Liver (tissue), 9 donors: Measurements from ENCODE around the gene ACOXL. TPM values are rescaled to one million over a fixed set of nuclear protein-coding genes. Genes with fewer than 3 reads are reported as not detected.

Experiments used
- DNase-seq: peaks from one replicate; pipeline ENCODE4 v3.0.0-alpha.2; 2017; ENCODE audit warnings: low spot score
- H3K27ac ChIP-seq, 2 donors: one replicate each; pipeline ENCODE4 v1.7.0; 2013; ENCODE audit warnings: inconsistent platforms in 2 of 2, low read length in 2 of 2, control low read depth in 1 of 2, low read depth in 1 of 2, mild to moderate bottlenecking in 1 of 2
- H3K27me3 ChIP-seq, 4 donors: one replicate each; pipeline versions ENCODE4 v1.6.1 to v1.7.0; 2013; ENCODE audit warnings: low read length in 3 of 4, inconsistent platforms in 1 of 4, mild to moderate bottlenecking in 1 of 4, moderate library complexity in 1 of 4; ENCODE audit not compliant: control insufficient read depth in 4 of 4, insufficient read depth in 4 of 4
- H3K36me3 ChIP-seq, 4 donors: one replicate each; pipeline versions ENCODE4 v1.6.1 to v1.7.0; 2013; ENCODE audit warnings: low read length in 3 of 4, mild to moderate bottlenecking in 3 of 4, low read depth in 1 of 4, moderate library complexity in 1 of 4; ENCODE audit not compliant: control insufficient read depth in 4 of 4, insufficient read depth in 3 of 4
- H3K4me1 ChIP-seq, 4 donors: one replicate each; pipeline versions ENCODE4 v1.6.1 to v1.7.0; 2013; ENCODE audit warnings: low read length in 3 of 4, mild to moderate bottlenecking in 3 of 4, moderate library complexity in 1 of 4; ENCODE audit not compliant: control insufficient read depth in 4 of 4, insufficient read depth in 4 of 4
- H3K4me3 ChIP-seq, 3 donors: one replicate each; pipeline versions ENCODE4 v1.6.1 to v1.7.0; 2013; ENCODE audit warnings: low read length in 3 of 3, control low read depth in 1 of 3, low read depth in 1 of 3, mild to moderate bottlenecking in 1 of 3
- H3K9ac ChIP-seq, 2 donors: one replicate each; pipeline ENCODE4 v1.7.0; 2013; ENCODE audit warnings: low read length in 2 of 2, mild to moderate bottlenecking in 2 of 2, moderate library complexity in 2 of 2, control low read depth in 1 of 2, low read depth in 1 of 2
- H3K9me3 ChIP-seq, 4 donors: one replicate each; pipeline versions ENCODE4 v1.6.1 to v1.7.0; 2013; ENCODE audit warnings: low read length in 3 of 4; ENCODE audit not compliant: control insufficient read depth in 4 of 4
- ATF3 ChIP-seq: IDR thresholded peaks from 2 replicates; pipeline ENCODE4 v1.6.1; 2016; ENCODE audit warnings: antibody characterized with exemption
- CTCF ChIP-seq: fragments of 150-350 bp; IDR thresholded peaks from 2 replicates; pipeline ENCODE4 v1.5.1; 2017; ENCODE audit warnings: improper control_type of control experiment, low read depth, low read length; ENCODE audit not compliant: missing input control
- NR2F2 ChIP-seq: IDR thresholded peaks from 2 replicates; pipeline ENCODE4 v1.6.1; 2016; ENCODE audit warnings: antibody characterized with exemption
- REST ChIP-seq: IDR thresholded peaks from 2 replicates; pipeline ENCODE4 v1.6.1; 2016; ENCODE audit warnings: antibody characterized with exemption, mild to moderate bottlenecking
- RXRA ChIP-seq, 2 donors: IDR thresholded peaks; 2 replicates each; pipeline ENCODE4 v1.6.1; 2017 to 2018; ENCODE audit warnings: antibody characterized with exemption in 2 of 2, mild to moderate bottlenecking in 1 of 2
- ZBTB33 ChIP-seq: IDR thresholded peaks from 2 replicates; pipeline ENCODE4 v1.6.1; 2016; ENCODE audit warnings: antibody characterized with exemption
- WGBS: extraction: QIAGEN DNeasy Blood & Tissue Kit; methylation state at CpG from one replicate; pipeline ENCODE4 v1.1.7; 2013; 5-methylcytosine and 5-hydroxymethylcytosine counted together
- polyA plus RNA-seq, 2 donors: library from polyadenylated mRNA; stranded (reverse) in 1 of 2; unstranded in 1 of 2; fragments of 200-250 nt in 1 of 2; fragments of >200 nt in 1 of 2; fragmentation: Nextera tagmentation in 1 of 2; extraction: Ambion mirVana in 1 of 2; gene quantifications; one replicate each; pipeline versions ENCODE4 v1.2.1 to v1.2.3, GENCODE V29; 2013 to 2015
- total RNA-seq, 2 donors: library from RNA; depleted of rRNA; stranded (reverse); fragments of >200 nt; gene quantifications; one replicate each; pipeline ENCODE4 v1.2.3, GENCODE V29; 2014
- donor health status: healthy.
- donor health status: healthy.
- donor health status: healthy.
- donor health status: healthy.
- donor health status: healthy.

The ACOXL gene
- total and polyA plus RNA-seq, 4 donors, result 0.07 TPM; not detected in 3

- TF ChIP-seq RXRA (IDR thresholded peaks at IDR 0.05), result no peak
- TF ChIP-seq CTCF, result no peak
- no peak for TF ChIP-seq REST
- no peak for TF ChIP-seq NR2F2
- TF ChIP-seq ATF3, result no peak
- TF ChIP-seq ZBTB33, result no peak
- H3K36me3 ChIP-seq, result no peaks in the 10 kb centered on the region
- no peak overlapping the region for H3K4me3 ChIP-seq
- 91% methylated on average over 9 of the region's 9 CpGs for WGBS
- no peak overlapping the region for H3K27ac ChIP-seq
- peaks cover 0 to 3% (median 0%) of the 10 kb centered on the region in 4 donors for H3K27me3 ChIP-seq
- no peak for DNase-seq
- peaks cover 0 to 2% (median 0%) of the 10 kb centered on the region in 4 donors for H3K9me3 ChIP-seq
- H3K4me1 ChIP-seq, result no peaks in the 10 kb centered on the region
- H3K9ac ChIP-seq, result no peak overlapping the region
These were observed 8.5 kb downstream of the ACOXL start for GRCh38 chr2:110740747-110741349.

GRCh38 chr2:110741491-110741980 is 9.2 kb downstream of the ACOXL start:
- 61% methylated on average over 9 of the region's 9 CpGs for WGBS
- Histone ChIP-seq H3K36me3 (no peaks in the 10 kb centered on the region), H3K9me3 (peaks cover 0 to 2% (median 0%) of the 10 kb centered on the region in 4 donors), H3K4me3 (no peak overlapping the region), H3K27me3 (peaks cover 0 to 3% (median 0%) of the 10 kb centered on the region in 4 donors), H3K9ac (no peak overlapping the region), H3K27ac (no peak overlapping the region), H3K4me1 (no peaks in the 10 kb centered on the region)
- no peak for DNase-seq
- no peak for TF ChIP-seq RXRA (IDR thresholded peaks at IDR 0.05)
- TF ChIP-seq REST, result no peak
